Colon (tissue), 2 donors: ENCODE results near the gene TRMT6.

Experiments used
- FAIRE-seq: peaks from 2 replicates; lab custom pipeline; 2012; peaks lifted over from hg19 to GRCh38; lab: Jason Lieb, UNC
- donor health status: control.
- donor health status: control.

Gene TRMT6

GRCh38 chr20:5950271-5951031, at the start of gene TRMT6, which contains the start of gene MCM8:
TRMT6 (minus strand) TSS chr20:5950533; CDS start chr20:5950405, 128 bp downstream.
MCM8 (plus strand) TSS chr20:5950652; CDS start chr20:5952016, 1,364 bp downstream.
- no peak for FAIRE-seq

GRCh38 chr20:5999783-6000182, 49.5 kb upstream of the TRMT6 start:
- FAIRE-seq = no peak

GRCh38 chr20:5996765-5997164, 46.4 kb upstream of the TRMT6 start:
- no peak for FAIRE-seq

- no peak for FAIRE-seq
These were observed 41.5 kb upstream of the TRMT6 start for GRCh38 chr20:5991623-5992441.

- FAIRE-seq = no peak
These were observed 40.6 kb upstream of the TRMT6 start for GRCh38 chr20:5990946-5991345.

DNA sequence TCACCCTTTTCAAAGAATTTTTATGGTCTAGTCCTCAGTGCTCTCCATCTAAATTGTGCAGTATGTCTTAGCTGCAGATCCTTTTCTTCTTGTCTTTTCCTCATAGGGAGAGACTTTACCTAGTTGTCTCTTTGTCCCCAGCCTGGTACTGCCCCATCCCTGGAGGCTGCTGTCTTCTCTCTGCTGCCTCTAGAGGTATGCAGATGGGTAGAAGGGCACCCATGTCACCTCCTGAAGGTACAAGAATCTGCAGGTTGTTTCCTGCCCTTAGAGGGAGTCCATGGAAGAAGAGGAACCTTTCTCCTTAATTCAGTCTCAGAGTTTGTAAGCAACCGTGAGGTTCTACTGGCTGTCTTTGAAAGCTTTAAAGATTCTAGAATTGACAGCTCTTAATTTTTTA, 39.2 kb upstream of the TRMT6 start:
- no peak for FAIRE-seq

GRCh38 chr20:5987383-5987782, 37.0 kb upstream of the TRMT6 start:
- FAIRE-seq = no peak

DNA sequence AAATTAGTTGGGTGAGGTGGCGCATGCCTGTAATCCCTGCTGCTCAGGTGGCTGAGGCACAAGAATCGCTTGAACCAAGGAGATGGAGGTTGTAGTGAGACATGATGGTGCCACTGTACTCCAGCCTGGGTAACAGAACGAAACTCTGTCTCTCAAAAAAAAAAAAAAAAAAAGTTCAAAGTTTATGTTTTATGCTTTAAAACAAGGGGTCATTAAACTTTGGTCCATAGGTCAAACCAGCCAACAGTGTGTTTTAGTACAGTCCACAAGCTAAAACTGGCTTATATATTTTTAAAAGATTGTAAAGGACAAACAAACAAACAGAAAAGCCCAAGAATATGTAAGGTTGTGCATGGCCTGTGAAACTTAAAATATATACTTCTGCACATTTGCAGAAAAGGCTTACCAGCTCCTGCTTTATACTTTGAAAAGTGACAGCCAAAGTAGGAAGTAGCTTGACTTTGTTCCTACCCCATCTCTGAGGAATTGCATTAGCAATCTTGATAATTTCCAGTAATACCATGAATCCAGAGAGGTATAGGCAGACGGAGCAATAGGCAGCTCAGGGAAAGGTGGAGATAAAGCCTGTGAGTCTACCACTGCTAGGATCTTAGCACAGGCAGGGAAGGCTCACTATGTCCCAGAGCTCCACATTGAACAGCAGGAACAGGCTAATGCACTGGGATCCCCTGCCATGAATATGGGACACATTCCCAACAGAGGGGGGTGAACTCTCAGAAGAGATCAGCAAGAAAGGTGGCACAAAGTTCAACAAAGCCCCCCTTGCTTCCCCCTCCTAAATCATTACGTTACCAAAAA, 30.6 kb upstream of the TRMT6 start:
- no peak for FAIRE-seq

- no peak for FAIRE-seq
These were observed 29.5 kb upstream of the TRMT6 start for GRCh38 chr20:5979801-5980200.

DNA sequence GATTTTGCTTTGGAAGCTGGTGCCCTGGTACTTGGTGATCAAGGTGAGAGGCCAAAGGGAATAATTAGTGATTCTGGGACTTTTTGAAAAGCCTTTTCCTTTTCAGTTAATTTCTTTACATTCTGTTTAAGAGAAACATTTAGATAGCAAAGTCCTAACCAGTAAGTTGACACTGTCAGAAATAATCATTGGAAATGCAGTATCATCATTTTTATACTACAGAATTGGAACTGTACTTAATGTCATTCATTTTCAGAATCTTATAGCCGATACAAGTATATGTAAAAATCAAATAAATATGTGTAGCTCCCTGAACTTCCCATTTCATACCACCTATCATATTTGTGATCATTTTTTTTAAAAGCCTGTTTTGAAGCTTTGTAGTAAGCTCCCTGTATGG, 27.6 kb upstream of the TRMT6 start:
- FAIRE-seq = no peak

GRCh38 chr20:5977223-5977622, 26.9 kb upstream of the TRMT6 start:
- FAIRE-seq = no peak

GRCh38 chr20:5975778-5976177, 25.4 kb upstream of the TRMT6 start:
- no peak for FAIRE-seq

GRCh38 chr20:5974531-5974930, 24.2 kb upstream of the TRMT6 start:
- no peak for FAIRE-seq

GRCh38 chr20:5973971-5974370, 23.6 kb upstream of the TRMT6 start:
- no peak for FAIRE-seq

- FAIRE-seq = no peak
These were observed 22.8 kb upstream of the TRMT6 start for GRCh38 chr20:5973172-5973571.

- no peak for FAIRE-seq
These were observed 20.9 kb upstream of the TRMT6 start for GRCh38 chr20:5971203-5971602.

- FAIRE-seq = no peak
These were observed 20.0 kb upstream of the TRMT6 start for GRCh38 chr20:5970381-5970780.

DNA sequence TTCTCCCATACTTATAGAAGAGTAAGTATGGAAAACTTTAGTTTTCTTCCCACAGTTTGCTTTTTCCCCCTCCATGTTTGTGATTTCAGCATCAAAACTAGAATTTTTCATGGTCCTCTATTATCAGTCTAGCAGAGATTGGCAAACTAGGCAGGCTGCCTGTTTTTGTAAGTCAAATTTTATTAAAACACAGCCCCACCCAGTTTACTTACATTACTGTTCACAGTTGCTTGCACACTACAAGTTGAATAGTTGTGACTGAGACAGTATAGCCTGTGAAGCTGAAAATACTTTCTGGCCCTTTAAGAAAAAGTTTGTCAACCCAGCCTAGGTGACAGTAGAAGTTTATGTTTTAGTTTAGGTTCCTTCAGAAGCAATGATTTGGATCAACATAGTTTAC, 19.6 kb upstream of the TRMT6 start:
- no peak for FAIRE-seq

- FAIRE-seq = no peak
These were observed 19.1 kb upstream of the TRMT6 start for GRCh38 chr20:5969348-5969935.

GRCh38 chr20:5968462-5968861, 18.1 kb upstream of the TRMT6 start:
- FAIRE-seq = no peak

DNA sequence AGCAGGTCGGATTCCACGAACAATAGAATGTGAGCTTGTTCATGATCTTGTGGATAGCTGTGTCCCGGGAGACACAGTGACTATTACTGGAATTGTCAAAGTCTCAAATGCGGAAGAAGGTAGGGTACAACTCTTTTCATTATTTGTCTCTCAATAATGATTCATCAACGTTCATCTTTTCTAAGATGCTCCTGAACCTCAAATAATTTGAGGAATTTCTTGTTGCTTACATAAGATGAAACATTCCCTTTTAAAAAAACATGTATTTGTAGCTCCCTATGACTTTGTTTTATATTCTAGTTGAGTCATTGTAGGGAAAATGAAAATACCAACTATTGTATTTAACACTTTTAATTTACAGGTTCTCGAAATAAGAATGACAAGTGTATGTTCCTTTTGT, 17.1 kb upstream of the TRMT6 start:
- FAIRE-seq = no peak

GRCh38 chr20:5949943-5950270, 426 bp downstream of the TRMT6 start:
- FAIRE-seq = no peak
